K562 (cell line): ENCODE data around the gene SLC27A6. TPM values are rescaled to one million over a fixed set of nuclear protein-coding genes. Genes with fewer than 3 reads are reported as not detected.

ENCODE experiments used
- ATAC-seq: fragments of 200-7000 bp; cut with Tn5 transposase; 3 replicates; pipeline ENCODE4 v1.9.1; 2020; ENCODE audit warnings: moderate library complexity
- BruUV-seq: library from RNA; stranded (reverse); fragments of 400-500 nt; replicated peaks from 2 replicates; lab custom pipeline; 2021; lab: Mats Ljungman, UMichigan
- CTCF ChIA-PET: fragments of 300-600 bp; formaldehyde crosslinking; extraction: SDS; loops from one replicate; lab custom pipeline; 2021; ENCODE audit warnings: low intra/inter-chr PET ratio; lab: Yijun Ruan, JAX
- POLR2A ChIA-PET: fragments of 300-600, 350-650 bp; sonication (Branson Sonifier 250); formaldehyde crosslinking; extraction: SDS; loops from one replicate; lab custom pipeline; 2021; ENCODE audit warnings: antibody characterized with exemption, inconsistent platforms; lab: Yijun Ruan, JAX
- DNase-seq, 4 experiments: peaks; one replicate each; pipeline versions ENCODE4 v3.0.0 to v3.0.0-alpha.2; 2011 to 2018; ENCODE audit warnings: low spot score in 3 of 4, mixed read lengths in 3 of 4; ENCODE audit errors: extremely low read depth in 1 of 4
- FAIRE-seq: peaks from 2 replicates; lab custom pipeline; 2011; peaks lifted over from hg19 to GRCh38; lab: Jason Lieb, UNC
- H2AFZ ChIP-seq: 2 replicates; pipeline ENCODE4 v1.6.0; 2011; ENCODE audit warnings: low read depth, low read length, control low read depth, inconsistent platforms
- H3K27ac ChIP-seq: fragments of 200-600 bp; 3 replicates; pipeline ENCODE4 v1.8.0; 2011; ENCODE audit warnings: low read depth, mild to moderate bottlenecking, control low read depth, inconsistent platforms, low read length, moderate library complexity, mixed read lengths; ENCODE audit errors: extremely low read depth
- H3K27me3 ChIP-seq, 2 experiments: fragments of 300-600 bp in 1 of 2; 2 replicates in 1 of 2; 3 replicates in 1 of 2; pipeline versions ENCODE4 v1.6.0 to v1.8.0; 2011; ENCODE audit warnings: inconsistent platforms in 2 of 2, low read length in 2 of 2, mild to moderate bottlenecking in 1 of 2, mixed read lengths in 1 of 2, moderate library complexity in 1 of 2; ENCODE audit not compliant: control insufficient read depth in 2 of 2, insufficient read depth in 2 of 2
- H3K36me3 ChIP-seq: fragments of 300-600 bp; 3 replicates; pipeline ENCODE4 v1.8.0; 2011; ENCODE audit warnings: mild to moderate bottlenecking, low read length, inconsistent platforms; ENCODE audit not compliant: control insufficient read depth, insufficient read depth
- H3K4me1 ChIP-seq, 2 experiments: fragments of 200-600 bp in 1 of 2; replicated peaks in 1 of 2; 2 replicates in 1 of 2; 3 replicates in 1 of 2; pipeline versions ENCODE4 v1.5.1 to v1.8.0; 2011; ENCODE audit warnings: inconsistent platforms in 2 of 2, low read length in 2 of 2, mild to moderate bottlenecking in 1 of 2, mixed read lengths in 1 of 2, moderate library complexity in 1 of 2; ENCODE audit not compliant: control insufficient read depth in 2 of 2, insufficient read depth in 2 of 2
- H3K4me2 ChIP-seq: 2 replicates; pipeline ENCODE4 v1.6.1; 2011; ENCODE audit warnings: low read length, control low read depth, inconsistent platforms, mixed read lengths; ENCODE audit not compliant: insufficient read depth
- H3K4me3 ChIP-seq: fragments of 200-600 bp; sonication (generic), shearing (Covaris generic); 2 replicates; pipeline ENCODE4 v1.5.1; 2016; ENCODE audit warnings: control low read depth, inconsistent platforms
- H3K79me2 ChIP-seq: fragments of 200-600 bp; 3 replicates; pipeline ENCODE4 v1.8.0; 2011; ENCODE audit warnings: low read length, inconsistent platforms; ENCODE audit not compliant: control insufficient read depth, insufficient read depth
- H3K9ac ChIP-seq, 2 experiments: 2 replicates each; pipeline versions ENCODE4 v1.6.0 to v1.6.1; 2011; ENCODE audit warnings: low read depth in 2 of 2, low read length in 2 of 2, control low read depth in 1 of 2, inconsistent platforms in 1 of 2, mild to moderate bottlenecking in 1 of 2, mixed read lengths in 1 of 2; ENCODE audit not compliant: insufficient read depth in 1 of 2
- H3K9me1 ChIP-seq: one replicate; pipeline ENCODE4 v1.6.0; 2011; ENCODE audit warnings: inconsistent platforms, mild to moderate bottlenecking, low read length, moderate library complexity; ENCODE audit not compliant: control insufficient read depth, insufficient read depth
- H3K9me3 ChIP-seq: replicated peaks from 2 replicates; pipeline ENCODE4 v1.5.1; 2011; ENCODE audit warnings: low read depth, low read length, inconsistent platforms; ENCODE audit not compliant: control insufficient read depth, insufficient read depth
- H4K20me1 ChIP-seq: replicated peaks from 2 replicates; pipeline ENCODE4 v1.6.1; 2011; ENCODE audit warnings: low read length, inconsistent platforms, mixed read lengths; ENCODE audit not compliant: control insufficient read depth, insufficient read depth
- NR2C2 ChIP-seq, 2 experiments: fragments of 200-800 bp in 1 of 2; sonication (Bioruptor generic) in 1 of 2; sonication (generic) in 1 of 2; formaldehyde crosslinking in 1 of 2; IDR thresholded peaks; 2 replicates each; pipeline versions ENCODE4 v1.6.1 to v1.8.0; 2016 to 2022; ENCODE audit warnings: mild to moderate bottlenecking in 1 of 2, missing compliant biosample characterization in 1 of 2, missing genetic modification characterization in 1 of 2, missing genetic modification reagents in 1 of 2
- PHB ChIP-seq: fragments of 250-450 bp; sonication (Bioruptor Pico); IDR thresholded peaks from 2 replicates; pipeline ENCODE4 v1.5.0; 2021
- PKNOX1 ChIP-seq: fragments of 450-650 bp; IDR thresholded peaks from 2 replicates; pipeline ENCODE4 v1.6.1; 2016
- POLR2H ChIP-seq: IDR thresholded peaks from 2 replicates; pipeline ENCODE4 v1.6.1; 2016; ENCODE audit warnings: missing genetic modification characterization, low read depth, mild to moderate bottlenecking, control low read depth, missing compliant biosample characterization, moderate library complexity
- ZBTB34 ChIP-seq: fragments of 250-450 bp; sonication (Bioruptor Pico); IDR thresholded peaks from 2 replicates; pipeline ENCODE4 v1.8.0; 2021; ENCODE audit warnings: mild to moderate bottlenecking, moderate library complexity
- ZNF277 ChIP-seq: fragments of 250-450 bp; sonication (Bioruptor Pico); IDR thresholded peaks from 2 replicates; pipeline ENCODE4 v1.8.0; 2022; ENCODE audit warnings: inconsistent platforms, mild to moderate bottlenecking, moderate library complexity, borderline replicate concordance
- ZNF318 ChIP-seq, 2 experiments: fragments of 450-650 bp; IDR thresholded peaks; 2 replicates each; pipeline ENCODE4 v1.6.1; 2016; ENCODE audit warnings: mild to moderate bottlenecking in 2 of 2, borderline replicate concordance in 1 of 2, low read depth in 1 of 2, moderate library complexity in 1 of 2
- ZNF589 ChIP-seq: fragments of 200-800 bp; sonication (Bioruptor generic); IDR thresholded peaks from 2 replicates; pipeline ENCODE4 v1.6.1; 2016; ENCODE audit warnings: low read depth, missing genetic modification characterization, missing compliant biosample characterization
- ZNF707 ChIP-seq: fragments of 250-450 bp; sonication (Bioruptor Pico); conservative IDR thresholded peaks from 2 replicates; pipeline ENCODE4 v1.8.0; 2022; ENCODE audit warnings: inconsistent platforms, mild to moderate bottlenecking, moderate library complexity
- ZNF77 ChIP-seq: fragments of 250-450 bp; sonication (Bioruptor Pico); IDR thresholded peaks from 2 replicates; pipeline ENCODE4 v1.5.0; 2020
- in situ Hi-C: fragments of 300-500 bp; cut with MboI; formaldehyde crosslinking; loops from 4 replicates; pipeline ENCODE4 v1.15.0; 2018; ENCODE audit warnings: inconsistent platforms, mixed read lengths
- intact Hi-C: fragments of 100-400 bp; cut with micrococcal nuclease; formaldehyde crosslinking; loops from 2 replicates; pipeline ENCODE4 v1.14.2; 2022
- polyA plus RNA-seq, 8 experiments: library from polyadenylated mRNA; depleted of rRNA in 4 of 8; stranded (reverse) in 5 of 8; unstranded in 3 of 8; fragments of >200 nt; fragmentation: Nextera tagmentation in 2 of 8; fragmentation: Illumina TruSeq in 1 of 8; extraction: Ambion mirVana in 2 of 8; extraction: Trizol in 1 of 8; gene quantifications; 2 replicates each; pipeline versions ENCODE4 v1.2.1 to v1.2.3, GENCODE V29; 2011 to 2014; ENCODE audit warnings: inconsistent platforms in 1 of 8, missing spikeins in 1 of 8
- total RNA-seq, 7 experiments: library from RNA; depleted of rRNA in 6 of 7; stranded (reverse); fragments of >200 nt in 6 of 7; fragmentation: Illumina TruSeq in 2 of 7; extraction: Trizol in 2 of 7; gene quantifications; 2 replicates each; pipeline versions ENCODE4 v1.2.1 to v1.2.3, GENCODE V29; 2011 to 2021; ENCODE audit warnings: low replicate concordance in 1 of 7

SLC27A6 gene
- total and polyA plus RNA-seq, 9 of the 15 experiments (the other 6 are each of a cell fraction or from before 2014, with no cell fraction given), result 0.56 to 1.9 (median 1.2) TPM

- Histone ChIP-seq H4K20me1 (no peaks in the 10 kb centered on the region), H3K27ac (no peak overlapping the region), H2AFZ (no peak overlapping the region), H3K9me3 (no peaks in the 10 kb centered on the region), H3K4me3 (no peak overlapping the region), H3K27me3 (no peaks in the 10 kb centered on the region), H3K4me2 (no peak overlapping the region), H3K4me1 (peaks cover 16 to 46% of the 10 kb centered on the region in 2 experiments; a peak in 4 of 5 replicates), H3K36me3 (no peaks in the 10 kb centered on the region), H3K79me2 (no peaks in the 10 kb centered on the region), H3K9me1 (no peaks in the 10 kb centered on the region), H3K9ac (no peak overlapping the region)
- ChIA-PET CTCF (no interaction called here), POLR2A (no interaction called here)
- no TSS peak for BruUV-seq
- DNase-seq (no peak), FAIRE-seq (no peak), ATAC-seq (no peak)
- in situ Hi-C loops (loop anchor here (5.0 to 25.0 kb wide), 2 partner anchors 97 to 1542 kb away; no protein-coding TSS in a partner anchor), intact Hi-C loops (loop anchor here (2.0 kb wide), 1 partner anchor 15 kb away; the partner anchor contains the start of gene ISOC1)
- no peak for TF ChIP-seq ZNF277 (CRISPR knock-in tag)
- no peak for TF ChIP-seq POLR2H (tag)
- TF ChIP-seq PKNOX1, result no peak
- no peak for TF ChIP-seq NR2C2 (CRISPR knock-in tag; IDR thresholded peaks at IDR 0.05)
- no peak for TF ChIP-seq NR2C2 (tag; IDR thresholded peaks at IDR 0.05)
- no peak for TF ChIP-seq ZNF77 (CRISPR knock-in tag)
- no peak for TF ChIP-seq ZNF589 (CRISPR knock-in tag)
- no peak for TF ChIP-seq PHB (CRISPR knock-in tag)
- no peak for TF ChIP-seq ZNF318 (IDR thresholded peaks at IDR 0.05; ENCODE audit: borderline replicate concordance in 1 of 2, low read depth in 1 of 2)
- no peak for TF ChIP-seq ZBTB34 (CRISPR knock-in tag)
- TF ChIP-seq ZNF707, result no peak
Measured at GRCh38 chr5:129079496-129079895, 114.2 kb downstream of the SLC27A6 start.
